ENCODE data around the gene RHOJ. TPM values are rescaled to one million over a fixed set of nuclear protein-coding genes. Genes with fewer than 3 reads are reported as not detected.

The RHOJ gene
- total RNA-seq, 3 donors from 2014 or later (not counting 1 experiment from before 2014, with no cell fraction given) = not detected

DNA sequence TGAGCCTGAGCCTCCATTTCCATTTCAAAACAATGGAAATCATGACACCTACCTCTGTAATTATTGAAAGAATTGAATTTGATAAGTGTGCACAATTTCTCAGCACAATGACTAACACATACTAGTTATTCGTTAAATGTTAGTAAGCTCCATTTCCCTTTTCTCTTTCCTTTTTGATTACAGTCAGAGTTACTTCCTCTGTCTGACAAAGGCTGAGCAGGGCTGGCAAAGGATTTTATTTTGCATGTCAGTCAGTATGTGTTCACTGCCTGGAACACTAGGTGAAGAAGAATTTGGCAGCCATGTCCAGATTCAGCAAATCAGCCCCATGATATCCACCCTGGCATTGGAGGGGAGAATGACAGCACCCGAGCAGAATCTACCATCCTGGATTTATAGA lies 12.2 kb upstream of the RHOJ start:
- no peak overlapping the region for H3K4me3 ChIP-seq (ENCODE audit: low read length)
- TF ChIP-seq, protein P1, sequence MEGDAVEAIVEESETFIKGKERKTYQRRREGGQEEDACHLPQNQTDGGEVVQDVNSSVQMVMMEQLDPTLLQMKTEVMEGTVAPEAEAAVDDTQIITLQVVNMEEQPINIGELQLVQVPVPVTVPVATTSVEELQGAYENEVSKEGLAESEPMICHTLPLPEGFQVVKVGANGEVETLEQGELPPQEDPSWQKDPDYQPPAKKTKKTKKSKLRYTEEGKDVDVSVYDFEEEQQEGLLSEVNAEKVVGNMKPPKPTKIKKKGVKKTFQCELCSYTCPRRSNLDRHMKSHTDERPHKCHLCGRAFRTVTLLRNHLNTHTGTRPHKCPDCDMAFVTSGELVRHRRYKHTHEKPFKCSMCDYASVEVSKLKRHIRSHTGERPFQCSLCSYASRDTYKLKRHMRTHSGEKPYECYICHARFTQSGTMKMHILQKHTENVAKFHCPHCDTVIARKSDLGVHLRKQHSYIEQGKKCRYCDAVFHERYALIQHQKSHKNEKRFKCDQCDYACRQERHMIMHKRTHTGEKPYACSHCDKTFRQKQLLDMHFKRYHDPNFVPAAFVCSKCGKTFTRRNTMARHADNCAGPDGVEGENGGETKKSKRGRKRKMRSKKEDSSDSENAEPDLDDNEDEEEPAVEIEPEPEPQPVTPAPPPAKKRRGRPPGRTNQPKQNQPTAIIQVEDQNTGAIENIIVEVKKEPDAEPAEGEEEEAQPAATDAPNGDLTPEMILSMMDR (IDR thresholded peaks at IDR 0.05) = no peak
- Mint-ChIP-seq H3K4me3 (no peak overlapping the region), H3K4me1 (no peaks in the 10 kb centered on the region), H3K27ac (no peak overlapping the region), H3K27me3 (ENCODE audit: low read depth in 2 of 2) (peaks cover 0 to 5% of the 10 kb centered on the region in 2 donors), H3K9me3 (no peaks in the 10 kb centered on the region), H3K36me3 (no peaks in the 10 kb centered on the region)
- WGBS (ENCODE audit: insufficient coverage) = 33% methylated on average over 2 of the region's 2 CpGs
- intact Hi-C loops (cut with micrococcal nuclease) = no loop called here
- H3K4me1 ChIP-seq (ENCODE audit: control insufficient read depth, insufficient read depth, low read length) = no peaks in the 10 kb centered on the region
- DNase-seq (no peak), ATAC-seq (no peak)
- H3K27ac ChIP-seq (ENCODE audit: low read length) = no peak overlapping the region
- no peaks in the 10 kb centered on the region for H3K36me3 ChIP-seq (ENCODE audit: control insufficient read depth, insufficient read depth, low read length)
- H3K9me3 ChIP-seq (ENCODE audit: control insufficient read depth, insufficient read depth, low read length) = peaks cover 6% of the 10 kb centered on the region
- H3K27me3 ChIP-seq (ENCODE audit: control insufficient read depth, insufficient read depth, low read length) = no peaks in the 10 kb centered on the region

DNA sequence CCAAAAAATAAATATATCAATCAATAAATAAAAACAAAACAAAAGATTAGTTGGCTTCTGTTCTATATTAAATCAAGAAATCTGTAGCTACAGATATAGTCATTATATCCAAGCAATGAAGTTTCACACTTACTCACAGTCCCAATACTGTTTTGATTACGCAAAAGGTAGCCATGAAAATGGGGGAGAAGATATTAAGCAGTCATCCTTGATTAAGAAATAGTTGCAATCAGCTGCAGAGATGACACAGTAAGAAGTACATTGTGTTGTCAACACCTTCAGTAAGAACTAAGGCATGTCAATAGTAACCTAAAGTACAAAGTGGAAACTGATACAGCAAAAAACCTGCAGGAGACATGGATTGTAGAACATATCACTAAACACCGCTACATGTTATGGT lies 11.0 kb upstream of the RHOJ start:
- Mint-ChIP-seq H3K9me3 (peaks cover 0 to 2% of the 10 kb centered on the region in 2 donors), H3K4me1 (no peaks in the 10 kb centered on the region), H3K27me3 (ENCODE audit: low read depth in 2 of 2) (peaks cover 0 to 5% of the 10 kb centered on the region in 2 donors), H3K4me3 (no peak overlapping the region), H3K36me3 (no peaks in the 10 kb centered on the region), H3K27ac (no peak overlapping the region)
- WGBS (ENCODE audit: insufficient coverage) = 100% methylated on average over 2 of the region's 2 CpGs
- no peak for DNase-seq
- H3K27me3 ChIP-seq (ENCODE audit: control insufficient read depth, insufficient read depth, low read length) = no peaks in the 10 kb centered on the region
- H3K4me3 ChIP-seq (ENCODE audit: low read length) = no peak overlapping the region
- no peak overlapping the region for H3K27ac ChIP-seq (ENCODE audit: low read length)
- peaks cover 6% of the 10 kb centered on the region for H3K9me3 ChIP-seq (ENCODE audit: control insufficient read depth, insufficient read depth, low read length)
- TF ChIP-seq, protein P1 (IDR thresholded peaks at IDR 0.05) = no peak
- intact Hi-C loops (cut with micrococcal nuclease) = no loop called here
- H3K4me1 ChIP-seq (ENCODE audit: control insufficient read depth, insufficient read depth, low read length) = no peaks in the 10 kb centered on the region
- H3K36me3 ChIP-seq (ENCODE audit: control insufficient read depth, insufficient read depth, low read length) = no peaks in the 10 kb centered on the region
- no peak for ATAC-seq

DNA sequence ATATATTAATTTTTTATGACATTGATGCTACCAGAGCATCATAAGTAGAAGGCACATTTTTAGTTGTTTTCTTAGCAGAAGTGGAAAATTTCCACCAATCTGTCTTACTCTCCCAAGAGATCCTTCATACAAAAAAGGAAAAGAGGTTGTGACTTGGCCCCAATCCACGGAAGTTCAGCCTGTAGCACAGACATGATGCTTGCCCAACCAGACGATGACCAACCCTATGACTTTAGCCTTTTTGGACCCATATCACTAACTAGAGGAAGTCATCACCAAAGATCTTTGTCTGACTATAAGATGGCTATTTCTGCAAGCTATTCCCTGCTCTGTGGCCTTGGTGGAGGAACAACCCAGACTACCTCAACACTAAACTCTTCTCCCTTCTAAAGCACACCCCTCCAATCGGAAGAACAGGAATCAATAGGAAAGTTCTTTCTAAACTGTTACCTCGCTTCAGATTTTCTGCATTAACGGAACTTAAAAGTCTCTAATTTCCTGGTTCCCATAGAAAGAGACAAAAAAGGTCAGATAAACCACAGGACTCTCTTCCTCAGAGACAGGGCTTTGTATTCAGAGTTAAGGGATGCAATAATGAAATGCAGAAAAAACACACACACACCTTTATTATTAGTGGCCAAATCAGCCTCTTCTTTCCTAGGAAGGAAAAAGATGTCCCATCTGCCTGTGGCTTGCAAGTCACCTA lies 4.1 kb upstream of the RHOJ start:
- Mint-ChIP-seq H3K9me3 (peaks cover 0 to 2% of the 10 kb centered on the region in 2 donors), H3K36me3 (no peaks in the 10 kb centered on the region), H3K4me1 (no peaks in the 10 kb centered on the region), H3K4me3 (no peak overlapping the region), H3K27ac (no peak overlapping the region), H3K27me3 (ENCODE audit: low read depth in 2 of 2) (peaks cover 10 to 11% of the 10 kb centered on the region in 2 donors)
- no peak for ATAC-seq
- Histone ChIP-seq H3K9me3 (ENCODE audit: control insufficient read depth, insufficient read depth, low read length) (no peaks in the 10 kb centered on the region), H3K4me1 (ENCODE audit: control insufficient read depth, insufficient read depth, low read length) (no peaks in the 10 kb centered on the region), H3K36me3 (ENCODE audit: control insufficient read depth, insufficient read depth, low read length) (no peaks in the 10 kb centered on the region), H3K4me3 (ENCODE audit: low read length) (no peak overlapping the region), H3K27ac (ENCODE audit: low read length) (no peak overlapping the region), H3K27me3 (ENCODE audit: control insufficient read depth, insufficient read depth, low read length) (no peaks in the 10 kb centered on the region)
- 91% methylated on average over 5 of the region's 5 CpGs for WGBS (ENCODE audit: insufficient coverage)
- intact Hi-C loops (cut with micrococcal nuclease) = no loop called here
- TF ChIP-seq, protein P1 (IDR thresholded peaks at IDR 0.05) = no peak
- no peak for DNase-seq

DNA sequence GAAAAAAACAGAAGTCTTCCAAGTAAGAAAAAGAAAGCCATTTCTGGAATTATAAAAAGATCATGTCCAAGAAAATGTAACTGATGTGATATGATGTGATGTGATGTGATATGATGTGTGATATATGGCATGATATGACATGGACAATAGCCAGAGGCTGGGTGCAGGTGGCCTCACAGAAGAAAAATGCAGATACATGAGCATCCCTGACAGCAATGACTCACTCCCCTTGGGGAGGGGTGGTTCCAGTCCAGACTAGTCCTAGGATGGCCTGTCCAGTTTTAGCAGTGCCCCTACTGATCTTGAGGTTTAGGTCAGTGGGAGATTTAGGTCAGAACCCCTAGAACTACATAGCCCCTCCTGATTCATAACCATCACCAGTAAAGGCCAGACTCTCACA lies 3.5 kb upstream of the RHOJ start:
- Histone ChIP-seq H3K4me1 (ENCODE audit: control insufficient read depth, insufficient read depth, low read length) (no peaks in the 10 kb centered on the region), H3K27ac (ENCODE audit: low read length) (no peak overlapping the region), H3K36me3 (ENCODE audit: control insufficient read depth, insufficient read depth, low read length) (no peaks in the 10 kb centered on the region), H3K4me3 (ENCODE audit: low read length) (no peak overlapping the region), H3K9me3 (ENCODE audit: control insufficient read depth, insufficient read depth, low read length) (no peaks in the 10 kb centered on the region), H3K27me3 (ENCODE audit: control insufficient read depth, insufficient read depth, low read length) (no peaks in the 10 kb centered on the region)
- intact Hi-C loops (cut with micrococcal nuclease) = no loop called here
- no peak overlapping the region for H3K4me3 Mint-ChIP-seq
- no peak overlapping the region for H3K27ac Mint-ChIP-seq
- no peak for ATAC-seq
- H3K36me3 Mint-ChIP-seq = no peaks in the 10 kb centered on the region
- no peak for DNase-seq
- TF ChIP-seq, protein P1 (IDR thresholded peaks at IDR 0.05) = no peak
- no peaks in the 10 kb centered on the region for H3K4me1 Mint-ChIP-seq
- peaks cover 10 to 11% of the 10 kb centered on the region in 2 donors for H3K27me3 Mint-ChIP-seq (ENCODE audit: low read depth in 2 of 2)
- H3K9me3 Mint-ChIP-seq = peaks cover 0 to 2% of the 10 kb centered on the region in 2 donors
